Measurements from ENCODE around the gene ZBTB33. TPM values are rescaled to one million over a fixed set of nuclear protein-coding genes. Genes with fewer than 3 reads are reported as not detected.

Gene ZBTB33
- 10.3 TPM for polyA plus RNA-seq (2012; ENCODE audit: insufficient read depth, insufficient read length, low read depth)

GRCh38 chrX:120250522-120251271 lies at the start of gene ZBTB33:
Gene ZBTB33 (plus strand): TSS chrX:120250812. CDS start chrX:120253416, 2,604 bp downstream.
- H3K4me3 ChIP-seq (ENCODE audit: low read depth, low read length) = peak within 1 kb of the TSS; percentile 82
- DNase-seq = peak; percentile 92
- H3K4me1 ChIP-seq = no peaks in the 10 kb centered on the region
- H3K27me3 ChIP-seq = no peaks in the 10 kb centered on the region
- TF ChIP-seq, protein P1, sequence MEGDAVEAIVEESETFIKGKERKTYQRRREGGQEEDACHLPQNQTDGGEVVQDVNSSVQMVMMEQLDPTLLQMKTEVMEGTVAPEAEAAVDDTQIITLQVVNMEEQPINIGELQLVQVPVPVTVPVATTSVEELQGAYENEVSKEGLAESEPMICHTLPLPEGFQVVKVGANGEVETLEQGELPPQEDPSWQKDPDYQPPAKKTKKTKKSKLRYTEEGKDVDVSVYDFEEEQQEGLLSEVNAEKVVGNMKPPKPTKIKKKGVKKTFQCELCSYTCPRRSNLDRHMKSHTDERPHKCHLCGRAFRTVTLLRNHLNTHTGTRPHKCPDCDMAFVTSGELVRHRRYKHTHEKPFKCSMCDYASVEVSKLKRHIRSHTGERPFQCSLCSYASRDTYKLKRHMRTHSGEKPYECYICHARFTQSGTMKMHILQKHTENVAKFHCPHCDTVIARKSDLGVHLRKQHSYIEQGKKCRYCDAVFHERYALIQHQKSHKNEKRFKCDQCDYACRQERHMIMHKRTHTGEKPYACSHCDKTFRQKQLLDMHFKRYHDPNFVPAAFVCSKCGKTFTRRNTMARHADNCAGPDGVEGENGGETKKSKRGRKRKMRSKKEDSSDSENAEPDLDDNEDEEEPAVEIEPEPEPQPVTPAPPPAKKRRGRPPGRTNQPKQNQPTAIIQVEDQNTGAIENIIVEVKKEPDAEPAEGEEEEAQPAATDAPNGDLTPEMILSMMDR (IDR thresholded peaks at IDR 0.05; ENCODE audit: low read depth, low read length) = peak; percentile 46
- peaks cover 15% of the 10 kb centered on the region for H3K36me3 ChIP-seq
- no peaks in the 10 kb centered on the region for H3K9me3 ChIP-seq

DNA sequence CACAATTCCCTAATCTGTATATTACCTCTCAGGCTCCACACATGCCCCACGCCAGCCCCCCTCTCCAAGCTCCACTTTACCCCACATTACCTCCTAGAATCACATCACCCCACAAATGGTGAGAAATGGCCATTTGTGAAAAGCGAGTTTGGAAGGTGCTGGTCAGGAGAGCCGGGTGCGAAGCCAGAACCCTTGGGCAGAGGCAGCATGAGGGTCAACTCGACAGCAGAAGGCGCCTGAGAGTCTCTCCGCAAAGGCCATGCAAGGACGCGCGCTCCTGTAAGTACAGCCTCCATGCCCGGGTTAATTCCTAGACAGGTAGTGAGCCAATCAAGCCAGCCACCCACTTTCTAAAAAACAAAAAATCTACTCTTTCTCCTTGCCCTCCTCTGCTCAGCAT lies 49.8 kb upstream of the ZBTB33 start:
- no peak for DNase-seq
- Histone ChIP-seq H3K4me1 (no peaks in the 10 kb centered on the region), H3K27me3 (no peaks in the 10 kb centered on the region), H3K9me3 (no peaks in the 10 kb centered on the region), H3K36me3 (no peaks in the 10 kb centered on the region), H3K4me3 (ENCODE audit: low read depth, low read length) (no peak overlapping the region)
- TF ChIP-seq, protein P1 (IDR thresholded peaks at IDR 0.05; ENCODE audit: low read depth, low read length) = no peak

DNA sequence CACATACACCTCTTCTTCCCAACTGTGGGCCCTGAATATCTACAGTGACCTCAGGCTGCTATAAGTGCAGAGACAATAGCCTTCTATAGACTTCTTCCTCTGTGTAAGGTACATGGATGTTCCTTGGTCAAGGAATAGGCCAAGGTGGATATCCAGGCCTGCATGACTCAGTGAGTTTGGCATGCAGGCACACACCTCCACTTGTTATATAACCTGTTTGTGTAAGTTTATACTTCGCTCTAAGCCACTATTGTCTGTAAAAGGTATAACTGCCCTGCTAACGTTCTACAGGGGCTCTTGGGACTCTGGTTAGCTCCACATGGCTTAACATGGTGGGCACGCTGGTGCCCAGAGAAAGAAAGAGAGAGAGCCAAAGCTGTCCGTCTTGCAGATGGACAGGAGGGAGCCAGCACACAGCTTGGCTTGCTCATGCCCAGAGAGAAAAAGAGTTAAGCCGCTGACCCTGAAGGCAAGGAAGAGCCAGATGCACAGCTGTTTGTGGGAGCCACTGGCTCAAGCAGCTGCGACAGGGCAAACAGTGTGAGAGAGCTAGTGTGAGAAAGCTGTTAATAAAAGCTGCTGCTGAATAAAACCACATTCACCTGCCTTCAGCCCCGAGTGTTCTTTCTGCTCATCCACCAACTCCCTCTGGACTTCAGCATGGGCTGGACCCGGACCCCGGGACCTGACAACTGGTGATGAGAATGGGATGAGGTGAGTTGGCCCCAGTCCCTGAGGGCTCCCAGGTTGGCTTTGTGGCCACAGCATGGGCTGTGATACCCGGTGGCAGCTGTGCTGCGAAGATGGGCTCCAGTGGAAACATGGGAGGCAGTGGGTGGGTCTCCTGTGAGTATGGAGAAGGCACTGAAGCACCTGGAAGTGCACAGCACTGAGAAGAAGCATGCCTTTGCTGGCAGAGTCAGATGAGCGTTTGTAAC lies 44.5 kb upstream of the ZBTB33 start:
- H3K4me3 ChIP-seq (ENCODE audit: low read depth, low read length) = no peak overlapping the region
- H3K9me3 ChIP-seq = no peaks in the 10 kb centered on the region
- TF ChIP-seq, protein P1 (IDR thresholded peaks at IDR 0.05; ENCODE audit: low read depth, low read length) = no peak

GRCh38 chrX:120207009-120207605 lies 43.5 kb upstream of the ZBTB33 start:
- no peak overlapping the region for H3K4me3 ChIP-seq (ENCODE audit: low read depth, low read length)
- no peaks in the 10 kb centered on the region for H3K27me3 ChIP-seq
- H3K9me3 ChIP-seq = no peaks in the 10 kb centered on the region
- TF ChIP-seq, protein P1 (IDR thresholded peaks at IDR 0.05; ENCODE audit: low read depth, low read length) = no peak
- DNase-seq = no peak
- no peaks in the 10 kb centered on the region for H3K36me3 ChIP-seq
- H3K4me1 ChIP-seq = no peaks in the 10 kb centered on the region

More for the DNA sequence above, 44.5 kb upstream of the ZBTB33 start:
- Histone ChIP-seq H3K4me1 (no peaks in the 10 kb centered on the region), H3K36me3 (no peaks in the 10 kb centered on the region), H3K27me3 (no peaks in the 10 kb centered on the region)
- no peak for DNase-seq

GRCh38 chrX:120213438-120214265 lies 37.0 kb upstream of the ZBTB33 start:
- Histone ChIP-seq H3K27me3 (no peaks in the 10 kb centered on the region), H3K36me3 (no peaks in the 10 kb centered on the region), H3K4me3 (ENCODE audit: low read depth, low read length) (no peak overlapping the region), H3K9me3 (no peaks in the 10 kb centered on the region), H3K4me1 (no peaks in the 10 kb centered on the region)
- TF ChIP-seq, protein P1 (IDR thresholded peaks at IDR 0.05; ENCODE audit: low read depth, low read length) = peak; percentile 83
- DNase-seq = peak; percentile 65

Measured in BE2C (cell line).